ENCODE measurements around the gene DIP2B.
"Not testable (repeated sequence)": the region's sequence is repeated elsewhere in the genome, so short reads cannot be mapped to it uniquely, and the experiment has no call there.

Gene DIP2B

GRCh38 chr12:50520416-50521207 is 15.8 kb downstream of the DIP2B start:
- DNase-seq (ENCODE audit: low spot score), result no peak

- not testable (repeated sequence) for DNase-seq (ENCODE audit: low spot score)
Measured at GRCh38 chr12:50521781-50522180, 17.0 kb downstream of the DIP2B start.

- DNase-seq (ENCODE audit: low spot score), result no peak
Measured at GRCh38 chr12:50523772-50524171, 19.0 kb downstream of the DIP2B start.

GRCh38 chr12:50524621-50525020 is 19.8 kb downstream of the DIP2B start:
- DNase-seq (ENCODE audit: low spot score), result no peak

- DNase-seq (ENCODE audit: low spot score), result no peak
Measured at GRCh38 chr12:50525422-50525821, 20.6 kb downstream of the DIP2B start.

- no peak for DNase-seq (ENCODE audit: low spot score)
Measured at GRCh38 chr12:50527359-50527726, 22.6 kb downstream of the DIP2B start.

- no peak for DNase-seq (ENCODE audit: low spot score)
Measured at GRCh38 chr12:50528800-50529199, 24.0 kb downstream of the DIP2B start.

- no peak for DNase-seq (ENCODE audit: low spot score)
Measured at GRCh38 chr12:50529345-50529744, 24.6 kb downstream of the DIP2B start.

- DNase-seq (ENCODE audit: low spot score), result no peak
Measured at GRCh38 chr12:50530532-50530931, 25.7 kb downstream of the DIP2B start.

GRCh38 chr12:50533203-50533584 is 28.4 kb downstream of the DIP2B start:
- no peak for DNase-seq (ENCODE audit: low spot score)

GRCh38 chr12:50533971-50534370 is 29.2 kb downstream of the DIP2B start:
- DNase-seq (ENCODE audit: low spot score), result no peak

- DNase-seq (ENCODE audit: low spot score), result no peak
Measured at GRCh38 chr12:50536831-50537537, 32.2 kb downstream of the DIP2B start.

GRCh38 chr12:50537538-50537919 is 32.7 kb downstream of the DIP2B start:
- DNase-seq (ENCODE audit: low spot score), result no peak

GRCh38 chr12:50538182-50538581 is 33.4 kb downstream of the DIP2B start:
- DNase-seq (ENCODE audit: low spot score), result no peak

- no peak for DNase-seq (ENCODE audit: low spot score)
Measured at GRCh38 chr12:50541139-50541538, 36.4 kb downstream of the DIP2B start.

- DNase-seq (ENCODE audit: low spot score), result no peak
Measured at GRCh38 chr12:50542448-50542847, 37.7 kb downstream of the DIP2B start.

- DNase-seq (ENCODE audit: low spot score), result not testable (repeated sequence)
Measured at GRCh38 chr12:50543188-50543587, 38.4 kb downstream of the DIP2B start.

- DNase-seq (ENCODE audit: low spot score), result no peak
Measured at GRCh38 chr12:50545213-50545612, 40.4 kb downstream of the DIP2B start.

- DNase-seq (ENCODE audit: low spot score), result no peak
Measured at GRCh38 chr12:50545786-50546185, 41.0 kb downstream of the DIP2B start.

GRCh38 chr12:50546441-50547318 is 41.9 kb downstream of the DIP2B start:
- DNase-seq (ENCODE audit: low spot score), result no peak

GRCh38 chr12:50547742-50548141 is 43.0 kb downstream of the DIP2B start:
- DNase-seq (ENCODE audit: low spot score), result no peak

- no peak for DNase-seq (ENCODE audit: low spot score)
Measured at GRCh38 chr12:50549885-50550284, 45.1 kb downstream of the DIP2B start.
